ENCODE data around the gene PATE3.

- TF ChIP-seq CTCF (IDR thresholded peaks at IDR 0.05) (no peak), POLR2A (IDR thresholded peaks at IDR 0.05) (no peak)
These were observed at the start of gene PATE3 for GRCh38 chr11:125787827-125788226.
